Airway epithelial cell (primary cell): ENCODE data around the gene RFC1. TPM values are rescaled to one million over a fixed set of nuclear protein-coding genes. Genes with fewer than 3 reads are reported as not detected.

Experiments
- total RNA-seq: library from RNA; depleted of rRNA; stranded (reverse); fragments of >200 nt; gene quantifications from 2 replicates; pipeline ENCODE4 v1.2.3, GENCODE V29; 2015

The RFC1 gene
- 31.2 and 31.9 TPM in 2 replicates for total RNA-seq

GRCh38 chr4:39365830-39366771 is at the start of gene RFC1:
RFC1 (minus strand) TSS chr4:39366362; CDS start chr4:39366241, 121 bp downstream.

DNA sequence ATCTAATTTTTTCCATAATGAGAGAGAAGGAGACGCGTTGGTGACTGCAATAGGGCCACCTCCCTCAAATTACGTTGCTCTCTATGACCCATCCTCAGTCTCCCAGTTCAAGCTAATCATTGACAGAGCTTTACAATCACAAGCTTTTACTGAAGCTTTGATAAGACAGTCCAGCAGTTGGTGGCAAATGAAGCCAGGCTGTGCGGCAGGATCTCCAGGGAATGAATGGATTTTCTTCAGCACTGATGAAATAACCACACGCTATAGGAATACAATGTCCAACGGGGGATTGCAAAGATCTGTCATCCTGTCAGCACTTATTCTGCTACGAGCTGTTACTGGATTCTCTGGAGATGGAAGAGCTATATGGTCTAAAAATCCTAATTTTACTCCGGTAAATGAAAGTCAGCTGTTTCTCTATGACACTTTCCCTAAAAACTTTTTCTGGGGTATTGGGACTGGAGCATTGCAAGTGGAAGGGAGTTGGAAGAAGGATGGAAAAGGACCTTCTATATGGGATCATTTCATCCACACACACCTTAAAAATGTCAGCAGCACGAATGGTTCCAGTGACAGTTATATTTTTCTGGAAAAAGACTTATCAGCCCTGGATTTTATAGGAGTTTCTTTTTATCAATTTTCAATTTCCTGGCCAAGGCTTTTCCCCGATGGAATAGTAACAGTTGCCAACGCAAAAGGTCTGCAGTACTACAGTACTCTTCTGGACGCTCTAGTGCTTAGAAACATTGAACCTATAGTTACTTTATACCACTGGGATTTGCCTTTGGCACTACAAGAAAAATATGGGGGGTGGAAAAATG is 40.8 kb upstream of the RFC1 start, which contains the start of gene KLB:
Gene KLB, plus strand, starts transcription at position 168 of the 821 bp plus-strand sequence. Its CDS starts 20 bp downstream, at position 188.

Other genes with a start within 250 kb of the RFC1 start
- 4.2 and 8.1 TPM in 2 replicates for gene WDR19, start 183.8 kb downstream of the RFC1 start, total RNA-seq
- gene KLB, start 40.6 kb upstream of the RFC1 start, total RNA-seq = 0.07 TPM in 1 of 2 replicates, not detected in the other
- gene RPL9, start 92.6 kb upstream of the RFC1 start, total RNA-seq = 2,844 and 3,798 TPM in 2 replicates
- 11.0 and 12.3 TPM in 2 replicates for gene LIAS, start 92.7 kb upstream of the RFC1 start, total RNA-seq
- gene UGDH, start 161.1 kb upstream of the RFC1 start, total RNA-seq = 47.3 and 93.1 TPM in 2 replicates